ENCODE results near the gene TRMT6.

GRCh38 chr20:5967469-5967868 lies 17.1 kb upstream of the TRMT6 start:
- TF ChIP-seq, protein P1, sequence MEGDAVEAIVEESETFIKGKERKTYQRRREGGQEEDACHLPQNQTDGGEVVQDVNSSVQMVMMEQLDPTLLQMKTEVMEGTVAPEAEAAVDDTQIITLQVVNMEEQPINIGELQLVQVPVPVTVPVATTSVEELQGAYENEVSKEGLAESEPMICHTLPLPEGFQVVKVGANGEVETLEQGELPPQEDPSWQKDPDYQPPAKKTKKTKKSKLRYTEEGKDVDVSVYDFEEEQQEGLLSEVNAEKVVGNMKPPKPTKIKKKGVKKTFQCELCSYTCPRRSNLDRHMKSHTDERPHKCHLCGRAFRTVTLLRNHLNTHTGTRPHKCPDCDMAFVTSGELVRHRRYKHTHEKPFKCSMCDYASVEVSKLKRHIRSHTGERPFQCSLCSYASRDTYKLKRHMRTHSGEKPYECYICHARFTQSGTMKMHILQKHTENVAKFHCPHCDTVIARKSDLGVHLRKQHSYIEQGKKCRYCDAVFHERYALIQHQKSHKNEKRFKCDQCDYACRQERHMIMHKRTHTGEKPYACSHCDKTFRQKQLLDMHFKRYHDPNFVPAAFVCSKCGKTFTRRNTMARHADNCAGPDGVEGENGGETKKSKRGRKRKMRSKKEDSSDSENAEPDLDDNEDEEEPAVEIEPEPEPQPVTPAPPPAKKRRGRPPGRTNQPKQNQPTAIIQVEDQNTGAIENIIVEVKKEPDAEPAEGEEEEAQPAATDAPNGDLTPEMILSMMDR (IDR thresholded peaks at IDR 0.05), result no peak
- TF ChIP-seq POLR2A (IDR thresholded peaks at IDR 0.05), result no peak
